ENCODE measurements around the gene SLC16A9.
"Not testable (repeated sequence)": the region's sequence is repeated elsewhere in the genome, so short reads cannot be mapped to it uniquely, and the experiment has no call there.

Gene SLC16A9, protein sequence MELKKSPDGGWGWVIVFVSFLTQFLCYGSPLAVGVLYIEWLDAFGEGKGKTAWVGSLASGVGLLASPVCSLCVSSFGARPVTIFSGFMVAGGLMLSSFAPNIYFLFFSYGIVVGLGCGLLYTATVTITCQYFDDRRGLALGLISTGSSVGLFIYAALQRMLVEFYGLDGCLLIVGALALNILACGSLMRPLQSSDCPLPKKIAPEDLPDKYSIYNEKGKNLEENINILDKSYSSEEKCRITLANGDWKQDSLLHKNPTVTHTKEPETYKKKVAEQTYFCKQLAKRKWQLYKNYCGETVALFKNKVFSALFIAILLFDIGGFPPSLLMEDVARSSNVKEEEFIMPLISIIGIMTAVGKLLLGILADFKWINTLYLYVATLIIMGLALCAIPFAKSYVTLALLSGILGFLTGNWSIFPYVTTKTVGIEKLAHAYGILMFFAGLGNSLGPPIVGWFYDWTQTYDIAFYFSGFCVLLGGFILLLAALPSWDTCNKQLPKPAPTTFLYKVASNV

DNA sequence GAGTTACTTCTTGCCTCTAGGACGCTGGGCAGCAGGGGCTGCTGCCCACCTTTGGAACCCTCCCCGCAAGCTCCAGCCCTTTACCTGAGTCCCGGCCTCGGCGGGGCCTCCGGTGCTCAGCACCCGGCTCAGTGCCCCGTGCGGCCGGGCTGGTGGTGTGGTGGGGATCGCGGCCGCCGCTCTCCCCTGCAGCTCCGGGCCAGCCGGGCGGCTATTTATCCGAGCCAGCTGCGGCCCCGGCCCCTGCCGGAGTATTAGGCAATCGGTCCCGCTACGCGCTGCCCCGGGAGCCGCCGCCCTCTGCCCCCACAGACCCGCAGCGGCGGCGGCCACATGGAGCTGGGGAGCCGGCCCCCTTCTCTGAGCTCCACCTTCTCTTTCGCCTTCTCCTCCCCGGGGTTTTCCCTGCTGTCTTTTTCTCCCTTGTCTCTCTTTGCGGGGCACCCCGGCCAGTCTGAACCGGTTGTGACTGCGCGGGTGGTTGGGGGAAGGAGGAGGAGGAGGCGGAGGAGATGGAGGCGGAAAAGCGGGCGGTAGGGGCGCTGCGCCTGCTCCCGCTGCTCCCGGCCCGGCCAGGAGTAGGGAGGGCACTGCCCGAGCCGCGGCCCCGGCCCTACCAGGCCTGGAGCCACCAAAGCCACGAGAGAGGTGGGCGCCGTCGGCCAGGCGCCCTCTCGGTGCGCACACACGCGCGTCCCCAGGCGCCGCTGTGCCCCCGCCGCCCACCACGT lies at the start of gene SLC16A9:
Gene SLC16A9, minus strand, starts transcription at position 456 of the 731 bp plus-strand sequence. CDS start 25,559 bp downstream, outside the sequence.
- no peak for DNase-seq

DNA sequence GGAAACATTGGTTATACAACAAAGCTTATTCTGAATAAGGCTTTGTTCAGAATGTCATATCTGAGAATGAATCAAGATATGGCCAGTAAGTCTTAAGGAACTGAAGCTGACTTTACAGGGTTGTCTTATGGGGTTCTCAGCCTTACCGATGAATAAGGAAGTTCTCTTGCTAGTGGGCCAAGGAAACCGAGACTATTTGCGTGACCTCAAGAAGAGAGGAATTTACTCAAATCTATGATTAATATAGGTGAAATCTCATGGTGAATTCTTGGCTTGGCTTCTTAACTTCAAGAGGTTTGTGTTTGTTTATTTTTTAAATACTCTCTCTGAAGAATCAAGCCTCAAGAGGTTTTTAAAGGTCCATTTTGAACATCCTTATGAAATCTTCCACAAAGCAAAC lies 48.3 kb upstream of the SLC16A9 start:
- no peak for DNase-seq

DNA sequence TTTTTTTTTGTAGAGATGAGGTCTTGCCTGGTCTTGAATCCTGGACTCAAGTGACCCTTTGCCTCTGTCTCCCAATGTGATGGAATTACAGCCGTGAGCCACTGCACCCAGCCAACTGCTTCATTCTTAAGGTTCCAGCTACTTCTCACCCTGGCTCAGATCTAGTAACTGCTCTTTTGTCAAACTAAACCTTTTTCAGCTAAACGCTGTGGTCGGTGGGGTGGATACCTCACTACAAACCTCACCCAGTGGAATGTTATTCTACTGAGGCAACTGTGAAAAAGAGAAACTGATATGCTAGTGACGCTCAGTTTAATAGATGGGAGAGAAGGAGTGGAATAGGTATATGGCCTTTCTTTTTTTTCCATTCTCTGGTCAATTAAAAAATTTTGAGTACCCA lies 45.3 kb upstream of the SLC16A9 start:
- DNase-seq = no peak

DNA sequence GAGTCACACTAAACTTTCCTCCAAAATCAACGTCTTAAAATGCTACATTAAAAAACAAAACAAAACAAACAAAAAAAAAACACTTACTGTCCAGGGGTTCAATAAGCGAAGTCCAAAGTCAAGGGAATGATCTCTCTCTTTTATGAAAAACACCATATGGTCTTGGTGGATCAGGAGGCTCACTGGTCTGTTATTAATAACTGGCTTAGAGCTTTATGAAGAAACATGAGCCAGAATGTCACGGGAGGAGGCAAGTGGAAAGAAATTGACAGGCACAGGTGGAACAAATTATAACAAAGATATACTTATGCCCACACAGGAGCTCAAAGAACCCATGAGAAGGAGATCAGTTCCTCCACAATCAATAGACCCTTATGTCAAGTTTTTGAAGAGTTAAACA lies 43.6 kb upstream of the SLC16A9 start, which contains the start of gene MRLN:
Gene MRLN, minus strand, starts transcription at position 189 of the 400 bp plus-strand sequence.
- no peak for DNase-seq

DNA sequence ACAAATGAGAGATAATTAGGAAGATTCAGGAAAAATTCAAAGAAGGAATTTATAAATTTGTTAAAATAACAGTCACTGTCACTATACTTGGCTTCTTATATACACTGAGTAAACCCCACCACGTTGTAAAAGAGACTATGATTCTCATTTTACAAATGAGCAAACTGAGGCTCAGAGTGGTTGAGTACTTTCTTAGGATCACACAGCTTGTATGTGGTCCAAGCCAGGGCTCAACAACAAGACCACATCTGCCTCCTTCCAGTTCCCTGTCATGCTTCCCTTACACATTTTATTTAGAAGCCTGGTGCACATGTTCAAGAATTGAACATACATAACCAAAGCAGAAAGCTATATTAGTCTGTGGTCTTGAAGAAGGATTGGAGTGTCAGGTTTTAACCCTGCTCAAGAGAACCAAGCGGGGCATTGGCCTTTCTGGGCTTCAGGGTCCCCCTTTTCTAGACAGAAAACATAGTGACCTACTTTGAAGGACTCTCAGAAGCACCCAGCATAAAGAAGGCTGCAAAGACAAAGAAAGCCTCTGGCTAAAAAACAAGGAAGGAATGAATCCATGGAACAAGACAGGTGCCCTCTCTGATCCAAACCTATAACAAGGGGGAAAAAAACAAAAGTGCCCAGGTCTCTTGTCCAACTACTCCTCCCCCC lies 42.8 kb upstream of the SLC16A9 start:
- no peak for DNase-seq

DNA sequence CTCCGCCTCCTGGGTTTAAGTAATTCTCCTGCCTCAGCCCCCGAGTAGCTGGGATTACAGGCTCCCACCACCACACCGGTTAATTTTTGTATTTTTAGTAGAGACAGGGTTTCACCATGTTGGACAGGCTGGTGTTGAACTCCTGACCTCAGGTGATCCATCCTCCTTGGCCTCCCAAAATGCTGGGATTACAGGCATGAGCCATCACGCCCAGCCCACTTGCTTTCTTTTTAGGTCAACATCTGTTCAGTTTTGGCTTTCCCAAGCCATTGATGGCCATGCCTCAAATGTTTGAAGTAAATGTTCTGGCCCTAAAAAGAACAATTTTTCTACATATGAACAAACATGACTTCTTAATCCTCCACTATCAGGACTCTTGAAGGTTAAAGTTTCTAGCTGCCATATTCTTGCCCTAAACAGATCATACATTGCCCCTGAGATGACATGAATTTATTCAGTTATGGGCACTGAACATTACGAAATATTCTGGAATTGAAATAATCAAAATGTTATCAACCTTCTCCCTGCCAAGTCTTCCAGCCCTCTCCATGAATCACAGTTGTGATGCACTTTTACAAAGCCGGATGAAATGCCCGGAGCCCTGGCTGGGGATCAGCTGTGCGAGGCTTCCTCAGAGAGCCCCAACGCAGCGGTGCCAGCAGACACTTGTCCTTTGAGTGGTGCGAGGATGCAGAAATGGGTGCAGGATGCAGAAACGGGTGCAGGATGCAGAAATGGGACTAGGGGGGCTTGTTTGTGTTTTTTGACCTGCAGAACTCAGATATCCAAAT lies 40.7 kb upstream of the SLC16A9 start:
- no peak for DNase-seq

DNA sequence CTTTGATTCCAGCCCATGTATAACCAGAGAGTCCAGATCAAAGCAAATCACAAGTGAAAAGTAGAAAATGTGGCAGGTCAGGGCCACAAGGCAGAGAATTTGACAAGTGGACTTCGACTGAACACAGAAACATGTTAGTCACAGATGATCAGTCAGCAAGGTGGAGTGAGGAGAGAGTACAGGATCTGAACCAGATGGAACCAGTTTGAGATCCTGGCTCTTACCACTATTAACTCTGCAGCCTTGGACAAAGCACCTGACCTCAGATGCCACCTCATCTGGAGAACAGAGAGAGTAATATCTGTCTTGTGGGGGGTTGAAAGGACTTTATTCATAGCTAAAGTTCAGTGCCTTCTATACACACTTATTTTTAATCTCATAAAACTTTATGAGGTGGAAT lies 39.2 kb upstream of the SLC16A9 start:
- DNase-seq = no peak

DNA sequence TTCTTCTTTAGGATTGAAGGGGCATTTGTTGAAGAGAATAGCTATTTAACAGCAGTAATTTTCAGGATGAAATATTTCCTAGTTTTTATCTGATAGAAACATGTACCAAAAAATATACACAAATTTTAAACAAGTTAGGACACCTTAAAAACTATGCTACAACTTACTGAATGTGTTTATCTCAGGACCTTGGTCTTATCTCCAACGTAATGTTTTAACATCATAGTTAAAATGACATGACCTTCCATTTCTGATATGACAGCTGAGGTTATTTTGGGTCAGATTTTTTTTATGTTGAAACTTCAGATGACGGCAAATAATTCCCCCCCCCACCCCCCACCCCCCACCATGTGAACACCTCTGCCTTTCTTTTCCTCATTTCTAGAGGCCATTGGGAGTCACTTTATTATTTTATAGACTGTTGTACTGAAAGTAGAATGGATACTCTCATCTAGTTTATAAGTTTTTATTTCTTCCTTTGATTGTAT lies 35.6 kb upstream of the SLC16A9 start:
- no peak for DNase-seq

DNA sequence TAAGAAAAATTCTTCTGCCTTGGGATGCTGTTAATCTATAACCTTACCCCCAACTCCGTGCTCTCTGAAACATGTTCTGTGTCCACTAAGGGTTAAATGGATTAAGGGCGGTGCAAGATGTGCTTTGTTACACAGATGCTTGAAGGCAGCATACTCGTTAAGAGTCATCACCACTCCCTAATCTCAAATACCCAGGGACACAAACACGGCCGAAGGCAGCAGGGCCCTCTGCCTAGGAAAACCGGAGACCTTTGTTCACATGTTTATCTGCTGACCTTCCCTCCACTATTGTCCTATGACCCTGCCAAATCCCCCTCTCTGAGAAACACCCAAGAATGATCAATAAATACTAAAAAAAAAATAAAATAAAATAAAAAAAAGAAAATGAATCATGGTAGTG lies 35.1 kb upstream of the SLC16A9 start:
- DNase-seq = not testable (repeated sequence)

DNA sequence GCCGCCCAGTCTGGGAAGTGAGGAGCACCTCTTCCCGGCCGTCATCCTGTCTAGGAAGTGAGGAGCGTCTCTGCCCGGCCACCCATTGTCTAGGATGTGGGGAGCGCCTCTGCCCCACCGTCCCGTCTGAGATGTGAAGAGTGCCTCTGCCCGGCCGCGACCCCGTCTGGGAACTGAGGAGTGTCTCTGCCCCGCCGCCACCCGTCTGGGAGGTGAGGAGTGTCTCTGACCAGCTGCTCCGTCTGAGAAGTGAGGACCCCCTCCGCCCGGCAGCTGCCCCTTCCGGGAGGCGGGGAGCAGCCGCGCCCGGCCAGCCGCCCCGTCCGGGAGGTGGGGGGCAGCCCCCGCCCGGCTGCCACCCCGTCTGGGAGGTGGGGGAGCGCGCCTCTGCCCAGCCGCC lies 34.5 kb upstream of the SLC16A9 start:
- DNase-seq = not testable (repeated sequence)

DNA sequence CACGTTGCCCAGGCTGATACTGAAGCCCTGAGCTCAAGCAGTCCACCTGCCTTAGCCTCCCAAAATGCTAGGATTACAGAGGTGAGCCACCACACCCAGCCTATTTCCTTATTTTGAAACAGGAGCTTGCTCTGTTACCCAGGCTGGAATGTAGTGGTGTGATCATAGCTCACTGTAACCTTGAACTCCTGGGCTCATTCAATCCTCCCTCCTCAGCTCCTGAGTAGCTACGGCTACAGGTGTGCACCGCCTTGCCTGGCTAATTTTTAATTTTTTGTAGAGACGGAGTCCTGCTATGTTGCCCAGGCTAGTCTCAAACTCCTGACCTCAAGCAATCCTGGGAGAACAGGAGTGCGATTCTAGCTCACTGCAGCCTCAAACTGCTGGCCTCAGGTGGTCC lies 31.9 kb upstream of the SLC16A9 start:
- DNase-seq = no peak

DNA sequence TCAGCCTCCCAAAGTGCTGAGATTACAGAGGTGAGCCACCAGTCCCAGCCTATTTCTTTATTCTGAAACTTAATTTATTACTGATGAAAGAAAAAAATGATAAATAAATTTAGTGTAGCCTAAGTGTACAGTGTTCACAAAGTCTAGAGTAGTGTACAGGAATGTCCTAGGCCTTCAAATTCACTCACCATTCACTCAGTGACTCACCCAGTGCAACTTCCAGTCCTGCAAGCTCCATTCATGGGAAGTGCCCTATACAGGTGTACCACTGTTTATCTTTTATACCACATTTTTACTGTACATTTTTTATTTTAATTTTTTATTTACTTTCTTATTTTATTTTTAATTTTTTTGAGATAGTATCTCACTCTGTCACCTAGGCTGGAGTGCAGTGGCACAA lies 31.4 kb upstream of the SLC16A9 start:
- no peak for DNase-seq

DNA sequence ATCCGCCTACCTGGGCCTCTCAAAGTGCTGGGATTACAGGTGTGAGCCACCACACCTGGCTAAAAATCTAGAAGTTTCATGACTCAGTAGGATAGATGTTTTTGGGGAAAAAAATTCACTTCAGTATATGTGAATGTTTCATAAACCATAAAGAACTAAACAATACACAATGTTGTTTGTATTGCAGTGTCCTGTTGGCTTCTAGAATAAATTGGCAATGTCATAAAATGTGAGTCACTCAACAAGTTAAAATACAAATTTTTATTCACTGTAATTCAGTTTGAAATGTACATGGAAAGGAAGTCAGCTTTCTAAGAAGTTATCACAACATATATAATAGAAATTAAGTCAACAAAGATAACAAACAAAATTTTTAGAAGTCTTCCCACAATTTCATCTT lies 27.1 kb upstream of the SLC16A9 start:
- no peak for DNase-seq

DNA sequence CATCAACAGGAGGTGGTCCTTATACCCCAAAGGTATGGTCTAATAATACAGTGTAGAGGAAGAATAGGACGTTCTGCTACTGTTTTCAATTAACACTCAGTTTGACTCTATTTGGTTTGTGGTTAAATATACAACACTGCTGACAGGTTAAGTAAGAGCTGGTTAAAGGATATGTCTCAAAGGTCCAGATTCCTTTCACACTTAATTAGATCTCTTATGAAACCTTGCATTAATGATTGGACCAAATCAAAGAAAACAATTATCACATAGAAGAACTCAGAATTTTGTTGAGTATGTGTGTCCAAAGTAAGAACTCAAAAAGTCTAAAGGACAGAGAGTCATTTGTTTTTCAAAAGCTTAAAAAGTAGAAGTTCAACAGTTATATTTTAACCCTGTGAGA lies 25.6 kb upstream of the SLC16A9 start:
- DNase-seq = no peak

DNA sequence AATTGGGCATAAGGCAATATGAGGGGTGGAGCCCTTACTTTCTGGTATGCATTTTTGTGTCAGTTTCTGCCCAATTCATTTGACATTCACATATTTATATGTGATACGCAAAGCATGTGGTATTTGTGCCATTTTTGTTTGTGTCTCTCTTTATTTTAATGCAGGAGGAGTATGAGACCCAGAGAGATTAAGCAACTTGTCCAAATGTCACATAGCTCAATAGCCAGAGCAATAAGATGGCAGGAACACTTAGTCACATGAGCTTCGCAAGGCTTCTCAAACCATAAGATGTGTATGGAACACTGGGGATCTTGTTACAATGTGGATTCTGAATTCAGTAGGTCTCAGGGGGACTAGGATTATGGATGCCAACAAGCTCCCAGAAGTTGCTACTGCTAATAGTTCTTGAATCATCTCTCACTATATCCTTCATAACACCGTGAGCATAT lies 24.4 kb upstream of the SLC16A9 start:
- no peak for DNase-seq

DNA sequence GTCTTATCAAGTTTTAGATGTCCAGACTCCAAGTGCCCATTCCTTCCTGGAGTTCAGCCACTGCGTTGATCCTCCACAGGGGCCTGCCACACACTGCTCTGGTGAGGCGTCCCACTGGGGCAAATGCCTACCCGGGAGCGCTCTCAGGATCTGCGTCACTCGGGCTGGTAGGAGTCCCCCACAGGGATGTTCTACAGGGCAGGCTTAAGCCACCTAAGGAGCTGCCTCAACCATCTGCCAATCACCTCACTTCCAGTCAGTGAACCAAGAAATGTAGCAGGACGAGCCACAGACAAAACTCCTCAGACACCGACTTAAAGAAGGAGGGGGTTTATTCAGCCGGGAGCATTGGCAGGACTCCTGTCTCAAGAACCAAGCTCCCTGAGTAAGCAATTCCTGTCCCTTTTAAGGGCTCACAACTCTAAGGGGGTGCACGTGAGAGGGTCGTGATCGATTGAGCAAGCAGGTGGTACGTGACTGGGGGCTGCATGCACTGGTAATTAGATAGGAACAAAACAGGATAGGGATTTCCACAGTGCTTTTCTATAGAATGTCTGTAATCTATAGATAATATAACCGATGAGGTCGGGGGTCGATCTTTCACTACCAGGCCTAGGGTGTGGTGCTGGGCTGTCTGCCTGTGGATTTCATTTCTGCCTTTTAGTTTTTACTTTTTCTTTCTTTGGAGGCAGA lies 23.8 kb upstream of the SLC16A9 start:
- DNase-seq = not testable (repeated sequence)

DNA sequence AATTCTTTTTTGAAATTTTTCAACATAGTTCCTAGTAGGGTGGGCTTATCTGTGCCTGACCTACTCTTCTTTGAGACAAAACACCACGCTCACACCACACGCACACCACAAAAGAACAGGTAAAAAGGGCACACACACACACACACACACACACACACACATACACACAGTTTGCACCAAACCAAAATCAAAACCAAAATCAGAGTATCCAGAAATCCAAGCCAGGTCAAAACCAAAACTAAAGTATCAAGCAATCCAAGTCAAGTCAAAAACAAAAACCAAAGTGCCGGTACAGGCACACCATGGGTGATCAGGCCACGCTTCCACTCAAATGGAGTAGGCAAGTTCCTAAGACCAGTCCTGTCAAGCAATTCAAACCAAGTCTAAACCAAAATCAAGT lies 23.2 kb upstream of the SLC16A9 start:
- DNase-seq = not testable (repeated sequence)

DNA sequence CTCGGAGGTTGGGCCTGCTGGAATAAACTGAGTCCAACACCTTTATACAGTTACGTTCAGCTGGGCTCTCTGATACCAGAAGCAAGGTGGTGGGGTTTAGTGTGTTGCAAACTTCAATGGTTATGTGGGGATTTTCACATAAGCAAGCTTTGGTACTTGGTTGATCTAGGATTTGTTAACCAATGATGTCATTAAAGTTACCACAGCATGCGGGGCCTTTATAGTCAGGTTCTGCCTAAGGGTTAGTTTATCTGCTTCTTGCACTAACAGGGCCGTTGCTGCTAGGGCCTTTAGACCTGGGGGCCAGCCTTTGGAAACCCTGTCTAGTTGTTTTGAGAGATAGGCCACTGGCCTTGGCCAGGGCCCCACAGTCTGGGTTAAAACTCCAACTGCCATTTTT lies 19.5 kb upstream of the SLC16A9 start:
- DNase-seq = not testable (repeated sequence)

DNA sequence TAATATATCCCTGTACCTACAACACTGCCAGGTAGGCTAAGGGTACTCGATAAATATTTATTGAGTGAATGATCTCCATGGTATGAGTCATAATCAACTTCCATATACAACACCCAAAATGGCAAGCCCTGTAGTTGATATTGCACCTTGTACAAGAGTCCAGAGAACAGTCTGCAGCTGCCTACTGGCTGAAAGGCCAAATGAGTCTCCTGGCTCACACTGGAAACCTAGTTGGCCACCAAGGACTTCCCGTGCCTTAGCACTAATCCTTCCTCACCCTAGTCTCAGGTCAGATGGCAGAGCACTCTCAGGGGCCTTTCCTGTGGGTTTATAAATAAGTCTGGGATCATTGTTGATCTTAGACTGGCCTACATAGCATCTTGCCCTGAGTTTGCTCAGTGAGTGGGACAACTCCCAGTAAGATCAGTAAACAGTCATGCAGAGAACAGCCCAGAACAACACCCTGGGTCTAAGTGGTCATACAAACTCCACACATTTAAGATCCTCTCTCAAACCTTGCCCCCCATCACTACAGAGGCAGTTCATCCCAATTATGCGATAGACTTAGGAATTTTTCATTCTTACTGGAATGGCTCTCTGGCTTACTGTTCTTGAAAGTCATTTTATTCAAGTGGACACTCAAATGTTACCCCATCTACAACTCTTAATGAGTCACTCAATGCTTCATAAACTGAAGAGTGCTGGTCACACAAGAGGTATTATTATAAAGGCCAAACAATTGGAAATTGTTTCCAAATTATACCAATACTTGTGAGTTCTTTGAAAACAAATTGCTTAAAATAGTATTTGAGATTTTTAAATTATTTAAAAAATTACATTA lies 14.7 kb upstream of the SLC16A9 start:
- no peak for DNase-seq

DNA sequence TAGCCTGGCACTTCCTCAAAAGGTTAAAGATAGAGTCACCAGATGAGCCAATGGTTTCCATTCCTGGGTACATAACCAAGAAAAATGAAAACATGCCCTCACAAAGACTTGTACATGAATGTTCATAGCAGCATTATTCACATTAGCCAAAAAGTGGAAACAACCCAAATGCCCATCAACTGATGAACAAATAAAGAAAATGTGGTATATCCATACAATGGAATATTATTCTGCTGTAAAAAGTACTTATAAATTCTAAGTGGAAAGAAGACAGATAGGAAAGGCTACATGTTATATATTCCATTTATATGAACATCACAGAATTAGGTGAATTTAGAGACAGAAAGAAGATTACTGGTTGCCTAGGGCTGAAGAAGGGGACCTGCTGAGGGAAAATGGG lies 10.7 kb upstream of the SLC16A9 start:
- DNase-seq = no peak

DNA sequence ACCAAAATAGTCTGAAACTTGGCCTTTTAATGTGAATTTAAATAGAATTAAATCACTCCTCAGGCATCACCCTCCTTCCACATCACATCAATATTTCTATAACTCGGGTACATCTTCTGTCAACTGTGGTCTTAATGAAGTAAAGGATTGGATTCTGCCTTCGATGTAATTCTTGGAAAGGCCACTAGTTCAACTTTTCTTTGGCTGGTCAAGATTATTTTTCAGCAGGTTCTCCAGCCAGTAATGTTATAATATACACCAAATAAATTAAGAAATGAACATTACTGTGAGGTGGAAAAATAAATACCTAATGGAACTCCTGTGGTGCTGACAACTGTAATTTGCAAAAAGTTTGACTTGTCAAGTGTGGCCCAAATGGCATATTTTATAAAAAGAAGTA lies 9.7 kb upstream of the SLC16A9 start:
- DNase-seq = no peak
